GM19328 (cell line): Measurements from ENCODE around the gene STK32C.
"Not testable (repeated sequence)": the region's sequence is repeated elsewhere in the genome, so short reads cannot be mapped to it uniquely, and the experiment has no call there.

Experiments used
- ATAC-seq: cut with Tn5 transposase; IDR thresholded peaks from one replicate; pipeline ENCODE4 v1.9.1; 2021; ENCODE audit warnings: mild to moderate bottlenecking, moderate library complexity; ENCODE audit not compliant: unreplicated experiment

Gene STK32C

GRCh38 chr10:132220996-132221395 lies 86.8 kb downstream of the STK32C start:
- not testable (repeated sequence) for ATAC-seq

DNA sequence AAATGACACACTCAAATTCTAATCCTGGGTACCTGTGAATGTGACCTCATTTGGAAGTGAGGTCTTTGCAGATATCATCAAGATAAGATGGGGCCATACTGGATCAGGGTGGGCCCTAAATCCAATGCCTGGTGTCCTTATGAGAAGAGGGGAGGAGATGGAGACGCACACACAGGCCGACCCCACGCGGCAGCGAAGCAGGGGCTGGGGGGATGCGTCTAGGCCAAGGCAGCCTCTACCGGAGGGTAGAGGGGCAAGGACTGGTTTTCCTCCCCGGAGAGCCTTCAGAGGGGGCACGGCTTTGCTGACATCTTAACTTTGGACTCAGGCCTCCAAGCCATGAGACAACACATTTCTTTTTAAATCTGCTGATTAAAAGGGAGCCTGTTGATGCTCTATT lies 87.7 kb downstream of the STK32C start:
- ATAC-seq, result no peak

- no peak for ATAC-seq
These were observed 88.3 kb downstream of the STK32C start for GRCh38 chr10:132219486-132219885.

DNA sequence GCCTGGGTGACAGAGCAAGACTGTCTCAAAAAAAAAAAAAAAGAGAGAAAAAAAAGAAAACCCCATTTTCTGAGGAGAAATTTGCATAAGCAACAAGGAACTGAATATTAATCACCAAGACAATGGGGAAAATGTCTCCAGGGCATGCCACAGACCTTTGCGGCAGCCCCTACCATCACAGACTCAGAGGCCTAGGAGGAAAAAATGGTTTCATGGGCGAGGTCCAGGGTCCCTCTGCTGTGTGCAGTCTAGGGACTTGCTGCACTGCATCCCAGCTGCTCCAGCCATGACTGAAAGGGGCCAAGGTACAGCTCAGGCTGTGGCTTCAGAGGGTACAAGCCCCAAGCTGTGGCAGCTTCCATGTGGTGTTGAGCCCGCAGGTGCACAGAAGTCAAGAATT lies 91.3 kb downstream of the STK32C start:
- ATAC-seq, result not testable (repeated sequence)

GRCh38 chr10:132213917-132214316 lies 93.8 kb downstream of the STK32C start:
- ATAC-seq, result no peak

DNA sequence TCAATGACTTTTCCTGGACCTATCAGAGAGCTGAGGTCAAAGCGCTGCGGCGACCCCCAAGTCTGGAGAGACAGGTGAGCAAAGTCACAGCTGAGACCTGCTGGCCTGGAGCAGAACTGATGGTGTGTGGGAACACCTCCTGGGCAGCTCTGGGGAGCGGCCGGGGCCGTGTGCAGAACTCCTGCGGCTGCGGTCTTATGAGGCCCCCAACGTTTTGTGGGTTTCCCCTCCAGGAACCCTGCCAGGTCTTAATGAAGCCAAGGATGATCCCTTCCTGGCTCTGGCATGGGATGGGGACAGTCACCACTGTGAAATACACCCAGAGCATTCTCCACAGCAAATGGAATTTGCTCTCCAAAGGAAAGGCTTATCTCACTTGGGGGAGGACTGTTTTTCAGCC lies 94.9 kb downstream of the STK32C start:
- ATAC-seq, result no peak

- no peak for ATAC-seq
These were observed 96.5 kb downstream of the STK32C start for GRCh38 chr10:132211246-132211645.

DNA sequence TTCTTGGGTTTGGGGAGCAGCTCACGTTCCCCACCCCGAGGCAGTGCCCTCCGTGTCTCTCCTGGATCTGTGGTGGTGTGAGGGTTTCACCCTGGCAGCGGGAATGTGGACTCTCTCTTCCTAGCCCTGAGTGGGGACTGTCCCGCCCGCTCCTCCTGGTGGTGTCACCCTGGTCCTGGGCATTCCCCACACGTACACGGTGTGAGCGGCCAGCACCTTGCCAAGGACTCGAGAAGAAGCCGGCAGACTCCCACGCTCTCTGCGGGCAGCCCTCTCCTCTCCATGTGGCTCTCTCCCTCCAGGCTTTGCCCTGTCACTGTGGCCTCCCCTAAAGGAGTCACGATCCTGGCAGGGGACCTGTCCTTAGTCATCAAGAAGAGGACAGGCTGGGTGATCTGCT lies 97.0 kb downstream of the STK32C start:
- no peak for ATAC-seq

- ATAC-seq, result no peak
These were observed 97.7 kb downstream of the STK32C start for GRCh38 chr10:132209978-132210530.

DNA sequence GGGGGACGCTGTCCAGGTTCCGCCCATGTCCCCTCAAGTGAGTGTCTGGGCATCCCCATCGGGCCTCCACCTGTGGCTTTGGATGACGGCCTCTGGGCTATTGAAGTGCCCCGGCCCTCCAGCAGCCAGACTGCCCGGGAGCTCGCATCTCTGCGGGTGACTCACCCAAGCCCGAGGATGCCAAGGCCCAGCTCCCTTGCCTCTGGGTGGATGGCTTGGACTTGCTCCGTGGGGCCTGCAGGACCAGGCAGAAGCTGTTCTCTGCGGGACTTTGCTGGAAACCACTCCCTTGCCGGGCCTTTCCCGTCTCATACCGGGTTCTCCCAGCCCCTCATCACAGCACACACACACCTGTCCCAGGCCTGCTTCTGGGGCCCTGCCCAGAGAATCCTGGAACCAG lies 98.6 kb downstream of the STK32C start:
- ATAC-seq, result no peak

DNA sequence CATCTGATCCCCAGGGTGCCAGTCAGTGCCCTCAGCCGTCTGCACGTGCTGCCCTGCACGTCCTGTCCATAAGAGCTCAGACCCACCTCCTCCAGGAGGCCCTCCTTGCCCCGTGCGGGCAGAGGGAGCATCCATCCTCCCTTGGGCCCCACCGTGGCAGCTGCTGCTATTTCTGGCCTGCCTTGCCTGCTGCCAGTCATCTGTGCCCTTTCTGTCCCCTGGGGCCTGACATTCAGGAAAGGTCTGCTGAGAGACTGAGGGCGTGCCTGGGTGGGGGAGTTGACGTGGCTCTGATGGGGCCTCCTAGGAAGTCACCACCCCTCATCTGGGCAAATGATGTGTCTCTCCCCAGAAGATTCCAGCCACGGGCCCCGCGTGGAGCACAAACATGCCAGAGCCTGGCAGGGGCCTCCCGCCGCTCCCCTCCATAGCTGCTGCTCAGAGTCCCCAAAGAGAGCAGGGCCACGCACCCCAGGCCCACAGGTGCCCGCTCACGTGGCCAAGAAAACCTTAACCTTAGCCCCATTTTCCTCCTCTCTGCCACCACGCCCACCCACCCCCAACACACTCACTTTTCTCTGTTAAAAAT lies 99.2 kb downstream of the STK32C start:
- no peak for ATAC-seq

GRCh38 chr10:132207536-132208461 lies 100.0 kb downstream of the STK32C start:
- ATAC-seq, result no peak

- no peak for ATAC-seq
These were observed 100.8 kb downstream of the STK32C start for GRCh38 chr10:132206806-132207535.

GRCh38 chr10:132206377-132206745 lies 101.4 kb downstream of the STK32C start:
- no peak for ATAC-seq

- ATAC-seq, result no peak
These were observed 101.9 kb downstream of the STK32C start for GRCh38 chr10:132205650-132206376.

GRCh38 chr10:132204781-132205473 lies 102.8 kb downstream of the STK32C start:
- no peak for ATAC-seq

DNA sequence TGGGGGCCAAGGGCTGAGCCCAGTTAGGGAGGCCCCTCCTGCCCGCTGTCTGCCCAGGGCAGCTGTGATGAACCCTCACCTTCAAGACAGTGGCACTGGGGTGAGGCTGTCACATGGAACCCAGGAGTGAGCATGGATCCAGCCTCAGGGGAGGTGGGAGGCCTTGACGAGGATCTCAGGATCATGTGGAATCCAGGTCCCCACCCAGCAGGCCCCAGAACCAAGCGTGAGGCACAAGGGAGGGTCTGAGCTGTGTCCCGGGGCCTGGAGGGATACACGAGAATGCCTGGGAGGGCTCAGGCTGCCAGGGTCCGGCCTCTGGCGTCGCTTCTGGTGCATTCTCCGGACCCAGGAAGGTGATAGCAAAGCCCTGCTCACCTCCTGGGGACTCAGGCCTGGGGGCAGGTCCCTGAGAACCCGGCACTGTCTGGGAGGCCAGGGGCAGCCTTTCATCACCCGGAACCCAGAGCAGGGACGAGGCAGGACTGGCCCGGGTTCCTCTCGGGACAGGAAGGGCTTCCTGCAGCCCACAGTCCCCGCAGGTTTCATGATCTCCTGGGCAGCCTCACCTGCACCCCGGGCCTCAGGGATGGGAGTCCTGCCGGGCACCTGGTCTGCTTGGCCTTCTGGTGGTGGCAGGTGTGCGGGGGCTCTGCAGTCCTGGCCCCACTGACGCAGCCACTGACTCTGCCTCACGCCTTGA lies 103.5 kb downstream of the STK32C start:
- no peak for ATAC-seq

DNA sequence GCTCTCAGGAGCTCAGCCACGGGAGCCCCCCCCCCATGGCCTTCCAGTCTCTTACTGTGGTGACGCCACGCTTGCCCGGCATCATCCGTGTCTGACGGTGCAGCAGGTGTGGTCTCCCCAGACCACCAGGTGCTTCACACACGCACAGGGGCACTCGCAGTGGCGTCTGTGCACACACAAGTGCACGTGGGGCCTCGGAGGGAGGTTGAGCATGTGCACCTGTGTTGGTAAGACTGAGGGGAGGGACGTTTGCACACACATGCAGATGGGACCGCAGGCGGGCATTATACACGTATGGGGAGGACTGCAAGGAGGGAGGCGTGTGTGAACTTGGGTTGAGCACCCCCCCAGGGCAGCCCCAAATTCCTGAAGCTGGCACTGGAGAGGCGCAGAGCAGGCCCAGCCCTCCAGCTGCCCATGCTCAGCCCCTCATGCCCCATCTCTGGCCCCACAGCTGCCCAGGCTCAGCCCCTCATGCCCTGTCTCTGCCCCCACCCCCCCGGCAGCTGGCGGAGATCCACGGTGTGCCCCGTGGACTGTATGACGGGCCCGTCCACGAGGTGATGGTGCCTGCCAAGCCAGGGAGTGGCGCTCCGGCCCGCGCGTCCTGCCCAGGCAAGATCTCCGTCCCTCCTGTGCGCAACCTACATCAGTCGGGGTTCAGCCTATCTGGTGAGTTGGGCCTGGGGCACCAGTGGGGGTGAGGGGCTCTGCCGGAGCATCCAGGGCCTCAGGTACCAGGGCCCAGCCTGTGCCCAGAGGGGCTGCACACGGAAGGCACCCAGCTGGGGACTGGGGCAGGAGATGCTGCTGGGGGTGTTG lies 104.3 kb downstream of the STK32C start:
- ATAC-seq, result no peak
